GM20000 (cell line): ENCODE results near the gene KLHL25.

Source experiments
- DNase-seq: peaks from one replicate; pipeline ENCODE4 v3.0.0; 2012; ENCODE audit warnings: low spot score
- TF ChIP-seq, protein P1 (sequence below): IDR thresholded peaks from 2 replicates; pipeline ENCODE4 v1.5.1; 2012; ENCODE audit warnings: mild to moderate bottlenecking, control low read depth; ENCODE audit errors: extremely low read depth, missing control alignments

The KLHL25 gene

DNA sequence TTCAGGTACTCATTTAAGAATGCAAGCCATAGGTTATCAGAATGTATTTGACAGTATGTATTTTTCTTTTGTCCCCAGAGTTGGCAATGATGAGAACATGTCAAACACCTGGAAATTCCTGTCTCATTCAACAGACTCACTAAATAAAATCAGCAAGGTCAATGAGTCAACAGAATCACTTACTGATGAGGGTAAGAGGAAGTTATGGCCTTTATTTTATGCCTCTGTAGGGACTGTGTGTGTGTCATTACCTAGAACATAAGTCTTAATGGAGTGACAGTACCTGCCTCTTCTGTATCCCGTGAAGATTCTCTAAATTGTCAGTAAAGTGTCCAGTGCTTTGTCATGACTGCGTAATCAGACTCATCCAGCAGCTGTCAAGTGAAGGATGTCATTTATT lies 77.5 kb downstream of the KLHL25 start:
- no peak for DNase-seq
- TF ChIP-seq, protein P1, sequence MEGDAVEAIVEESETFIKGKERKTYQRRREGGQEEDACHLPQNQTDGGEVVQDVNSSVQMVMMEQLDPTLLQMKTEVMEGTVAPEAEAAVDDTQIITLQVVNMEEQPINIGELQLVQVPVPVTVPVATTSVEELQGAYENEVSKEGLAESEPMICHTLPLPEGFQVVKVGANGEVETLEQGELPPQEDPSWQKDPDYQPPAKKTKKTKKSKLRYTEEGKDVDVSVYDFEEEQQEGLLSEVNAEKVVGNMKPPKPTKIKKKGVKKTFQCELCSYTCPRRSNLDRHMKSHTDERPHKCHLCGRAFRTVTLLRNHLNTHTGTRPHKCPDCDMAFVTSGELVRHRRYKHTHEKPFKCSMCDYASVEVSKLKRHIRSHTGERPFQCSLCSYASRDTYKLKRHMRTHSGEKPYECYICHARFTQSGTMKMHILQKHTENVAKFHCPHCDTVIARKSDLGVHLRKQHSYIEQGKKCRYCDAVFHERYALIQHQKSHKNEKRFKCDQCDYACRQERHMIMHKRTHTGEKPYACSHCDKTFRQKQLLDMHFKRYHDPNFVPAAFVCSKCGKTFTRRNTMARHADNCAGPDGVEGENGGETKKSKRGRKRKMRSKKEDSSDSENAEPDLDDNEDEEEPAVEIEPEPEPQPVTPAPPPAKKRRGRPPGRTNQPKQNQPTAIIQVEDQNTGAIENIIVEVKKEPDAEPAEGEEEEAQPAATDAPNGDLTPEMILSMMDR, result no peak

DNA sequence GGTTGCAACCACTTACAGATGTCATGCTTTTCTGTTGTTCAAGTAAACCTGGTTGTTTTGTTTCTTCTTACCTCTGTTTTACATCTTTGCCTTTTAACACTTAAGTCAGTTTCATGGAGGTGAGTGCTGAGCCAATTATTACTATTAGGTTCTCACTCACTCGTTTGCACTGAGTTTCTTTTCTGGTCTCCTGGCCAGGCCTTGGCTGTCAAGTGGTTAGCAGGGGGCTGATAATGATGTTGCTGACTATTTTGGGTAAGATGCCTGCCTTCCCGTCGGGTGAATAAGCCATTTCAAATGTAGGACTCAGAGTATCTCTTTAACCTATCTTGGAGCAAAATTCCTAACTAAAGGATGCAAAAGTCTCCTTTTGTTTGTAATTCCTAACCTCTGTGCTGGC lies 78.5 kb downstream of the KLHL25 start:
- TF ChIP-seq, protein P1, result no peak
- no peak for DNase-seq

DNA sequence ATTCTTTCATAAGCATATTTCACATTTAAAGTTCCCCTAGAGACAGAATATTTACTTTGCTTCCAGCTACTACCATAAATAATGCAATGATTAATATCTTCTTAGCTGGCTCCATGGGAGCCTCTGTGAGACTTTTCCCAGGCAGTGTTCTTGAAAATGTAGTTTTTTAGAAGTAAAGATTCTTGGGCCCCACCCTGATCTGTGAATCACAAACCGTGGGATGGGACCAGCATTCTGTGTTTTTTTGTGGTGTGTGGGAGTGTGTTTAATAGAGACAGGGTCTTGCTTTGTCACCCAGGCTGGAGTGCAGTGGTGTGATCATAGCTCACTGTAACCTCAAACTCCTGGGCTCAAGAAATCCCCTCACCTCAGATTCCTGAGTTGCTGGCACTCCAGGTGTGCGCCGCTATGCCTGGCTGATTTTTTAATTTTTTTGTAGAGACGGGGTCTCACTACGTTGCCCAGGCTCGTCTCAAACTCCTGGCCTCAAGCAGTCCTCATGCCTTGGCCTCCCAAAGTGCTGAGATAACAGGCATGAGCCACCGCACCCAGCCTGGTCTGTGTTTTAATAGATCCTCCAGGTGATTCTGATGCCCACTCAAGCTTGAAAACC lies 83.0 kb downstream of the KLHL25 start:
- DNase-seq, result no peak
- TF ChIP-seq, protein P1, result no peak

DNA sequence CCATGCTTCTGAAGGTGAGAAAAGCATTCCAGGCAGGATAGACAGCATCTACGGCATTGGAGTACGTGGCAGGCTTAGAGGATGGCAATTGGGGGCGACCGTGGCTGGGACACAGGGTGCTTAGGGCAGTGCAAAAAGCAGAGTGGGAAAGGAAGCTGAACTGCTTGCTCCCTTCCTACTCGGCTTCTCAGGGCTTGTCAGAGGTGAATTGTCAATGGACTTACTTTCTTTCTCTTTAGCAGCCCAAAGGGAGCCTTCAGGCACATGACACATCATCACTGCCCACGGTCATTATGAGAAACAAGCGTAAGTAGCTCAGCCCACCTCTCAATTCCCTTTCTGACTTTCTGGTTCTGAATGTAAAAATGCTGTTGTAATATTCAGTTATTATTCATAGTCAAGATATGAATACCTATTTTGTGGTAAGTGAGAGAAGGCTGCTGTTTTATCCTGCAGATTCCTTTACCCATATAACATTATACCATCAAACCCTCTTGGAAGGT lies 84.3 kb downstream of the KLHL25 start:
- peak; percentile 34 for DNase-seq
- TF ChIP-seq, protein P1, result no peak
